Activated CD4-positive, alpha-beta T cell treated with anti-CD3 and anti-CD28 coated beads, Interleukin-2, amount 10 ng/mL, durations not matched to agents 7 days and 5 days (primary cell): Measurements from ENCODE around the gene KLC4. TPM values are rescaled to one million over a fixed set of nuclear protein-coding genes. Genes with fewer than 3 reads are reported as not detected.

Experiments
- total RNA-seq, 2 experiments: library from RNA; stranded (reverse); gene quantifications; one replicate each; pipeline ENCODE4 v1.2.3, GENCODE V29; 2021

KLC4 gene
- total RNA-seq, 2 experiments from 2014 or later, result 12.7 to 17.0 TPM

Other genes starting within 250 kb of the KLC4 start
- 10 to 100 TPM; 68.7 to 74.0 TPM for gene RPL7L1, start 180.0 kb upstream of the KLC4 start, total RNA-seq
- not detected for gene PTCRA, start 143.6 kb upstream of the KLC4 start, total RNA-seq
- gene CNPY3, start 130.2 kb upstream of the KLC4 start, total RNA-seq, result 10 to 100 TPM; 69.7 to 75.0 TPM
- gene GNMT, start 98.9 kb upstream of the KLC4 start, total RNA-seq, result 1 to 10 TPM; 1.1 to 1.3 TPM
- gene PEX6, start 80.5 kb upstream of the KLC4 start, total RNA-seq, result 10 to 100 TPM; 18.7 to 21.3 TPM
- gene PPP2R5D, start 75.1 kb upstream of the KLC4 start, total RNA-seq, result 10 to 100 TPM; 62.0 to 68.1 TPM
- gene MEA1, start 45.7 kb upstream of the KLC4 start, total RNA-seq, result 10 to 100 TPM; 58.9 to 70.1 TPM
- 10 to 100 TPM; 64.7 to 74.2 TPM for gene KLHDC3, start 45.4 kb upstream of the KLC4 start, total RNA-seq
- 10 to 100 TPM; 65.3 to 68.4 TPM for gene RRP36, start 38.0 kb upstream of the KLC4 start, total RNA-seq
- gene CUL7, start 5.8 kb upstream of the KLC4 start, total RNA-seq, result 10 to 100 TPM in 1 of 2 experiments, 1 to 10 TPM in 1; 9.7 to 11.2 TPM
- gene MRPL2, start 197 bp upstream of the KLC4 start, total RNA-seq, result 10 to 100 TPM; 53.9 to 59.3 TPM
- 1 to 10 TPM; 1.3 to 1.9 TPM for gene PTK7, start 16.7 kb downstream of the KLC4 start, total RNA-seq
- 10 to 100 TPM; 40.8 to 41.9 TPM for gene SRF, start 111.6 kb downstream of the KLC4 start, total RNA-seq
- gene CUL9, start 122.6 kb downstream of the KLC4 start, total RNA-seq, result 10 to 100 TPM; 57.8 to 60.7 TPM
- 10 to 100 TPM; 36.7 to 48.6 TPM for gene DNPH1, start 169.8 kb downstream of the KLC4 start, total RNA-seq
- gene TTBK1, start 183.8 kb downstream of the KLC4 start, total RNA-seq, result under 1 TPM; 0.07 to 0.12 TPM
- gene SLC22A7, start 238.6 kb downstream of the KLC4 start, total RNA-seq, result not detected
- under 1 TPM in 1 of 2 experiments, not detected in 1; 0.67 TPM for gene CRIP3, start 249.2 kb downstream of the KLC4 start, total RNA-seq